Panc1 (cell line): ENCODE results near the gene ACO1. TPM values are rescaled to one million over a fixed set of nuclear protein-coding genes. Genes with fewer than 3 reads are reported as not detected.

Experiments
- ATAC-seq: fragments of 200-7000 bp; cut with Tn5 transposase; 2 replicates; pipeline ENCODE4 v1.9.1; 2020; ENCODE audit warnings: mild to moderate bottlenecking, moderate library complexity
- BruUV-seq: library from RNA; stranded (reverse); fragments of 400-500 nt; replicated peaks from 2 replicates; lab custom pipeline; 2021; lab: Mats Ljungman, UMichigan
- CTCF ChIA-PET: fragments of 300-600 bp; sonication (Branson Sonifier 250); formaldehyde crosslinking; loops from one replicate; lab custom pipeline; 2022; ENCODE audit warnings: antibody characterized with exemption; lab: Charles Lee
- POLR2A ChIA-PET: fragments of 300-600 bp; sonication (Branson Sonifier 250); formaldehyde crosslinking; loops from one replicate; lab custom pipeline; 2022; ENCODE audit warnings: antibody characterized with exemption; lab: Charles Lee
- DNase-seq: peaks from one replicate; pipeline ENCODE4 v3.0.0-alpha.2; 2010; ENCODE audit warnings: low read depth, low spot score
- H3K27ac ChIP-seq: 2 replicates; pipeline ENCODE4 v1.5.1; 2011; ENCODE audit warnings: mild to moderate bottlenecking, low read length, inconsistent platforms
- H3K27me3 ChIP-seq: fragments of 200-500 bp; sonication (Bioruptor generic); 2 replicates; pipeline ENCODE4 v1.6.0; 2014; ENCODE audit warnings: low read length, inconsistent platforms; ENCODE audit not compliant: control insufficient read depth, insufficient read depth
- H3K36me3 ChIP-seq: fragments of 200-500 bp; sonication (Bioruptor generic); 2 replicates; pipeline ENCODE4 v1.5.1; 2014; ENCODE audit warnings: inconsistent platforms, mild to moderate bottlenecking, low read length, moderate library complexity; ENCODE audit not compliant: control insufficient read depth, insufficient read depth
- H3K4me1 ChIP-seq: 2 replicates; pipeline ENCODE4 v1.5.1; 2011; ENCODE audit warnings: inconsistent platforms, mild to moderate bottlenecking, low read length, moderate library complexity; ENCODE audit not compliant: control insufficient read depth, insufficient read depth
- H3K4me3 ChIP-seq, 2 experiments: 2 replicates each; pipeline ENCODE4 v1.5.1; 2011 to 2012; ENCODE audit warnings: low read depth in 2 of 2, low read length in 2 of 2, mild to moderate bottlenecking in 2 of 2, inconsistent platforms in 1 of 2, moderate library complexity in 1 of 2
- H3K9me3 ChIP-seq: fragments of 200-500 bp; sonication (Bioruptor generic); 2 replicates; pipeline ENCODE4 v1.5.1; 2014; ENCODE audit warnings: low read depth, mild to moderate bottlenecking, inconsistent platforms, low read length, moderate library complexity; ENCODE audit not compliant: control insufficient read depth, insufficient read depth
- POLR2AphosphoS5 ChIP-seq: IDR thresholded peaks from 2 replicates; pipeline ENCODE4 v1.6.1; 2012; ENCODE audit warnings: mild to moderate bottlenecking, low read depth, low read length, moderate library complexity
- SIN3A ChIP-seq: IDR thresholded peaks from 2 replicates; pipeline ENCODE4 v1.6.1; 2012; ENCODE audit warnings: low read depth, mild to moderate bottlenecking, low read length, moderate library complexity, borderline replicate concordance; ENCODE audit not compliant: insufficient read depth
- TCF7L2 ChIP-seq: IDR thresholded peaks from 2 replicates; pipeline ENCODE4 v1.6.1; 2011; ENCODE audit warnings: mild to moderate bottlenecking, low read depth, low read length, inconsistent platforms
- in situ Hi-C: cut with HindIII; loops from 2 replicates; pipeline ENCODE4 v1.10.0; 2016; ENCODE audit warnings: low sequenced_read_pairs, low pct_unique_long_range_greater_than_20kb
- intact Hi-C: fragments of 100-400 bp; cut with micrococcal nuclease; formaldehyde crosslinking; loops from one replicate; pipeline ENCODE4 v1.10.0; 2022; ENCODE audit not compliant: unreplicated experiment
- total RNA-seq: library from RNA; stranded (reverse); gene quantifications from one replicate; pipeline ENCODE4 v1.2.1, GENCODE V29; 2021; ENCODE audit not compliant: unreplicated experiment
- TF ChIP-seq, protein P1 (sequence below): fragments of 450-650 bp; IDR thresholded peaks from 2 replicates; pipeline ENCODE4 v1.5.1; 2017; ENCODE audit warnings: mild to moderate bottlenecking
- TF ChIP-seq, protein P2 (sequence below), 2 experiments: IDR thresholded peaks; 2 replicates each; pipeline ENCODE4 v1.6.1; 2011 to 2012; ENCODE audit warnings: low read depth in 2 of 2, control low read depth in 1 of 2, low read length in 1 of 2, mild to moderate bottlenecking in 1 of 2, moderate library complexity in 1 of 2; ENCODE audit not compliant: insufficient read depth in 1 of 2

Gene ACO1
- total RNA-seq, 1 experiment from 2014 or later = 49.3 TPM

DNA sequence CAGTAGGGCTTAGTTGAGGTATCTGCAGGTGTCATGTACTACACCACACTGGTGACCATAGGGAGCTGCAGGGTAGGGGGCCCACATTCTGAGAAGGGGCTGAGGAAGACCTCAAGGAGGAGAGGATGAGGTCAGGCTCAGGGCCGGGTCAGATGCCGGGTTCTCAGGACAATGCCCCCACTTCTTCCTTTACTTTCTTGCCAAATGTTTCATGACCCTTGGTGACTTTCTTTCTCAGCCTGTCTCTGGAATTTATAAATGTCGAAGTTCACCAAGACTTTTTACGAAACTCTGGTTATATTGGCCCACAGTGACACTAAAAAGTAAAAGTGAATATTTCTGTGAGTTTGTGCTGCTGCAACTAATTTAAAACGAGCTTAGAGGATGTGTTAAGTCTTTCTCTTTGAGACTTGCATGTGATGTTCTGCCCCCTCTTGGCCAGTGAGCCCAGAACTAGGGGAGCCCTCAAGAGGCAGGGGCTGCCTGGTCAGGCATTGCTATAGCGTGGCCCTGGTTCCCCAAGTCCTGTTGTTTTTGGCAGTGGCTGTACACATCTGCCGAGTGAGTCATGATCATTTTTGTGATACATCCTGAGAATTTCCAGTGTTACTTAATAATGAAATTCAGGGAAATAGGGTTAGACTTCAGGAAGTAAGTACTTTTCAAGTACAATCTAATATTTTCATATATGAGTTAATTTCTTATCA, 11.2 kb downstream of the ACO1 start:
- Histone ChIP-seq H3K4me1 (peaks cover 13% of the 10 kb centered on the region), H3K27ac (no peak overlapping the region), H3K36me3 (no peaks in the 10 kb centered on the region), H3K27me3 (no peaks in the 10 kb centered on the region), H3K4me3 (no peak overlapping the region), H3K9me3 (no peaks in the 10 kb centered on the region)
- intact Hi-C loops (no loop called here), in situ Hi-C loops (no loop called here)
- TF ChIP-seq TCF7L2 (no peak), POLR2AphosphoS5 (no peak), SIN3A (no peak)
- TF ChIP-seq, protein P1, sequence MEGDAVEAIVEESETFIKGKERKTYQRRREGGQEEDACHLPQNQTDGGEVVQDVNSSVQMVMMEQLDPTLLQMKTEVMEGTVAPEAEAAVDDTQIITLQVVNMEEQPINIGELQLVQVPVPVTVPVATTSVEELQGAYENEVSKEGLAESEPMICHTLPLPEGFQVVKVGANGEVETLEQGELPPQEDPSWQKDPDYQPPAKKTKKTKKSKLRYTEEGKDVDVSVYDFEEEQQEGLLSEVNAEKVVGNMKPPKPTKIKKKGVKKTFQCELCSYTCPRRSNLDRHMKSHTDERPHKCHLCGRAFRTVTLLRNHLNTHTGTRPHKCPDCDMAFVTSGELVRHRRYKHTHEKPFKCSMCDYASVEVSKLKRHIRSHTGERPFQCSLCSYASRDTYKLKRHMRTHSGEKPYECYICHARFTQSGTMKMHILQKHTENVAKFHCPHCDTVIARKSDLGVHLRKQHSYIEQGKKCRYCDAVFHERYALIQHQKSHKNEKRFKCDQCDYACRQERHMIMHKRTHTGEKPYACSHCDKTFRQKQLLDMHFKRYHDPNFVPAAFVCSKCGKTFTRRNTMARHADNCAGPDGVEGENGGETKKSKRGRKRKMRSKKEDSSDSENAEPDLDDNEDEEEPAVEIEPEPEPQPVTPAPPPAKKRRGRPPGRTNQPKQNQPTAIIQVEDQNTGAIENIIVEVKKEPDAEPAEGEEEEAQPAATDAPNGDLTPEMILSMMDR = no peak
- TF ChIP-seq, protein P2, sequence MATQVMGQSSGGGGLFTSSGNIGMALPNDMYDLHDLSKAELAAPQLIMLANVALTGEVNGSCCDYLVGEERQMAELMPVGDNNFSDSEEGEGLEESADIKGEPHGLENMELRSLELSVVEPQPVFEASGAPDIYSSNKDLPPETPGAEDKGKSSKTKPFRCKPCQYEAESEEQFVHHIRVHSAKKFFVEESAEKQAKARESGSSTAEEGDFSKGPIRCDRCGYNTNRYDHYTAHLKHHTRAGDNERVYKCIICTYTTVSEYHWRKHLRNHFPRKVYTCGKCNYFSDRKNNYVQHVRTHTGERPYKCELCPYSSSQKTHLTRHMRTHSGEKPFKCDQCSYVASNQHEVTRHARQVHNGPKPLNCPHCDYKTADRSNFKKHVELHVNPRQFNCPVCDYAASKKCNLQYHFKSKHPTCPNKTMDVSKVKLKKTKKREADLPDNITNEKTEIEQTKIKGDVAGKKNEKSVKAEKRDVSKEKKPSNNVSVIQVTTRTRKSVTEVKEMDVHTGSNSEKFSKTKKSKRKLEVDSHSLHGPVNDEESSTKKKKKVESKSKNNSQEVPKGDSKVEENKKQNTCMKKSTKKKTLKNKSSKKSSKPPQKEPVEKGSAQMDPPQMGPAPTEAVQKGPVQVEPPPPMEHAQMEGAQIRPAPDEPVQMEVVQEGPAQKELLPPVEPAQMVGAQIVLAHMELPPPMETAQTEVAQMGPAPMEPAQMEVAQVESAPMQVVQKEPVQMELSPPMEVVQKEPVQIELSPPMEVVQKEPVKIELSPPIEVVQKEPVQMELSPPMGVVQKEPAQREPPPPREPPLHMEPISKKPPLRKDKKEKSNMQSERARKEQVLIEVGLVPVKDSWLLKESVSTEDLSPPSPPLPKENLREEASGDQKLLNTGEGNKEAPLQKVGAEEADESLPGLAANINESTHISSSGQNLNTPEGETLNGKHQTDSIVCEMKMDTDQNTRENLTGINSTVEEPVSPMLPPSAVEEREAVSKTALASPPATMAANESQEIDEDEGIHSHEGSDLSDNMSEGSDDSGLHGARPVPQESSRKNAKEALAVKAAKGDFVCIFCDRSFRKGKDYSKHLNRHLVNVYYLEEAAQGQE (IDR thresholded peaks at IDR 0.05; ENCODE audit: insufficient read depth in 1 of 2, low read depth in 2 of 2, low read length in 1 of 2) = no peak
- ChIA-PET CTCF (no interaction called here), POLR2A (interaction anchor here (0.5 kb wide), 1 partner anchor 939 kb away, joined by 5 read pairs; no protein-coding TSS in a partner anchor)
- DNase-seq (no peak), ATAC-seq (peak; percentile 38; the same call in 1 of the 2 replicates)
- no TSS peak for BruUV-seq

DNA sequence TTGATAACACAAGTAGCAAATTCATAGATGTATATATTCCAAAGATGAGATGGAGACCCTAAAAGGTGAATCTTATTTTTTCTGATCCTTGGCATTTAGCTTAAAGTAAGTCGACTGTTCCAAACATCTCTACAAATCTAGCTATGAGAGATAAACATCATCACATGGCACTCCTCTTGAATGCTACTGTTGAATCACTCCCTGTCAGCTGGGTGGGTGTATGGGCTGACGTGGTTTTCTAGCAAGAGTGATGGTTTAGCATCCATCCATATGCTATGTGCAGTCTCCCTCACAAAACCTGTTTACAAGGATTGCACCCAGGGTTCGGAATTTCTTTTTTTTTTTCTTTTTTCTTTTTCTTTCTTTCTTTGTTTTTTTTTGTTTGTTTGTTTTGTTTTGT, 13.8 kb downstream of the ACO1 start:
- ChIA-PET POLR2A (interaction anchor here (1.0 kb wide), 1 partner anchor 13 kb away, joined by 10 read pairs; no protein-coding TSS in a partner anchor), CTCF (no interaction called here)
- Histone ChIP-seq H3K27me3 (no peaks in the 10 kb centered on the region), H3K4me3 (no peak overlapping the region), H3K27ac (no peak overlapping the region), H3K4me1 (peaks cover 13% of the 10 kb centered on the region), H3K36me3 (no peaks in the 10 kb centered on the region), H3K9me3 (no peaks in the 10 kb centered on the region)
- BruUV-seq = no TSS peak
- TF ChIP-seq, protein P2 (IDR thresholded peaks at IDR 0.05; ENCODE audit: insufficient read depth in 1 of 2, low read depth in 2 of 2, low read length in 1 of 2) = no peak
- TF ChIP-seq POLR2AphosphoS5 = no peak
- no peak for TF ChIP-seq TCF7L2
- TF ChIP-seq, protein P1 = no peak
- TF ChIP-seq SIN3A = no peak
- in situ Hi-C loops (no loop called here), intact Hi-C loops (no loop called here)
- ATAC-seq (no peak), DNase-seq (no peak)
